HT1080 (cell line): Measurements from ENCODE around the gene NIPA2. TPM values are rescaled to one million over a fixed set of nuclear protein-coding genes. Genes with fewer than 3 reads are reported as not detected.

ENCODE experiments used
- DNase-seq: peaks from one replicate; pipeline ENCODE4 v3.0.0-alpha.2; 2015; ENCODE audit warnings: low read depth
- total RNA-seq: library from RNA; depleted of rRNA; stranded (reverse); fragments of >200 nt; shearing (Covaris generic); gene quantifications from 2 replicates; pipeline ENCODE4 v1.2.3, GENCODE V29; 2014

Gene NIPA2
- total RNA-seq, 1 experiment from 2014 or later: 150 TPM

- no peak for DNase-seq
These were observed 7.0 kb upstream of the NIPA2 start for GRCh38 chr15:22831473-22831872.

- DNase-seq: no peak
These were observed 705 bp downstream of the NIPA2 start for GRCh38 chr15:22839046-22839695.

- no peak for DNase-seq
These were observed 6.2 kb downstream of the NIPA2 start for GRCh38 chr15:22844421-22845288.

GRCh38 chr15:22845289-22845900 is 6.9 kb downstream of the NIPA2 start:
- no peak for DNase-seq

- DNase-seq: no peak
These were observed 7.6 kb downstream of the NIPA2 start for GRCh38 chr15:22846073-22846472.

- DNase-seq: no peak
These were observed 11.6 kb downstream of the NIPA2 start for GRCh38 chr15:22850055-22850454.

- no peak for DNase-seq
These were observed 13.0 kb downstream of the NIPA2 start for GRCh38 chr15:22851513-22851912.

GRCh38 chr15:22855791-22856190 is 17.3 kb downstream of the NIPA2 start:
- DNase-seq: no peak

GRCh38 chr15:22856659-22857058 is 18.2 kb downstream of the NIPA2 start:
- no peak for DNase-seq

- no peak for DNase-seq
These were observed 22.7 kb downstream of the NIPA2 start for GRCh38 chr15:22861161-22861560.

- no peak for DNase-seq
These were observed 24.9 kb downstream of the NIPA2 start for GRCh38 chr15:22863356-22863755.

GRCh38 chr15:22866079-22866478 is 27.6 kb downstream of the NIPA2 start:
- no peak for DNase-seq

GRCh38 chr15:22867886-22868285 is 29.4 kb downstream of the NIPA2 start:
- DNase-seq: no peak

- no peak for DNase-seq
These were observed 30.0 kb downstream of the NIPA2 start for GRCh38 chr15:22868495-22868894.

- no peak for DNase-seq
These were observed 30.5 kb downstream of the NIPA2 start for GRCh38 chr15:22868928-22869327.

- DNase-seq: no peak
These were observed 31.4 kb downstream of the NIPA2 start for GRCh38 chr15:22869856-22870255.

- DNase-seq: no peak
These were observed 32.4 kb downstream of the NIPA2 start for GRCh38 chr15:22870865-22871264.

- DNase-seq: no peak
These were observed 33.1 kb downstream of the NIPA2 start for GRCh38 chr15:22871481-22872086.

- peak; percentile 50 for DNase-seq
These were observed 34.7 kb downstream of the NIPA2 start for GRCh38 chr15:22872936-22873701.

- no peak for DNase-seq
These were observed 35.4 kb downstream of the NIPA2 start for GRCh38 chr15:22873841-22874240.

- DNase-seq: no peak
These were observed 35.8 kb downstream of the NIPA2 start for GRCh38 chr15:22874256-22874655.
